H1 (cell line): ENCODE results near the gene INAFM2. TPM values are rescaled to one million over a fixed set of nuclear protein-coding genes. Genes with fewer than 3 reads are reported as not detected.

ENCODE experiments used
- BRCA1 ChIP-seq: IDR thresholded peaks from 2 replicates; pipeline ENCODE4 v1.6.1; 2012; ENCODE audit warnings: low read depth, low read length, improper control_type of control experiment
- EGR1 ChIP-seq: IDR thresholded peaks from 2 replicates; pipeline ENCODE4 v1.6.1; 2011; ENCODE audit warnings: low read depth, low read length, borderline replicate concordance
- EP300 ChIP-seq, 2 experiments: IDR thresholded peaks; 1 replicate in 1 of 2; 2 replicates in 1 of 2; pipeline ENCODE4 v1.6.1; 2011 to 2012; ENCODE audit warnings: low read depth in 2 of 2, low read length in 2 of 2, mild to moderate bottlenecking in 2 of 2, borderline replicate concordance in 1 of 2, inconsistent platforms in 1 of 2, moderate library complexity in 1 of 2
- KDM5A ChIP-seq: fragments of 200-600 bp; IDR thresholded peaks from 2 replicates; pipeline ENCODE4 v1.7.1; 2012; ENCODE audit warnings: mild to moderate bottlenecking, low read length, inconsistent platforms, mixed read lengths
- polyA plus RNA-seq, 7 experiments: library from polyadenylated mRNA; depleted of rRNA in 3 of 7; stranded (reverse) in 5 of 7; unstranded in 2 of 7; fragments of >200 nt in 5 of 7; fragments of 200-250 nt in 2 of 7; gene quantifications; 1 replicate in 5 of 7; 2 replicates in 1 of 7; 4 replicates in 1 of 7; pipeline versions ENCODE4 v1.2.1 to v1.2.3, GENCODE V29; 2011 to 2013; ENCODE audit warnings: missing spikeins in 2 of 7, mixed read lengths in 2 of 7
- total RNA-seq: library from RNA; stranded (reverse); fragmentation: NEBNext Ultra II Directional; extraction: Animal tissue kit (Norgen Biotek cat#: 25700); gene quantifications from 2 replicates; pipeline ENCODE4 v1.2.1, GENCODE V29; 2021

The INAFM2 gene
- total and polyA plus RNA-seq, 2 of the 8 experiments (the other 6 are each of a cell fraction or from before 2014, with no cell fraction given) = 15.3 to 35.1 TPM

GRCh38 chr15:40277471-40277870, 46.0 kb upstream of the INAFM2 start (continued):
- no peak for TF ChIP-seq BRCA1
- TF ChIP-seq KDM5A = no peak
- TF ChIP-seq EGR1 = no peak
- no peak for TF ChIP-seq EP300 (IDR thresholded peaks at IDR 0.05; ENCODE audit: borderline replicate concordance in 1 of 2, low read depth in 2 of 2, low read length in 2 of 2)
- TF ChIP-seq, all 59 proteins: peak for 0
